IMR-90 (cell line): Measurements from ENCODE around the gene TAF1. TPM values are rescaled to one million over a fixed set of nuclear protein-coding genes. Genes with fewer than 3 reads are reported as not detected.

Experiments
- ATAC-seq: fragments of 200-7000 bp; cut with Tn5 transposase; 2 replicates; pipeline ENCODE4 v1.9.1; 2020; ENCODE audit warnings: low read depth, mild to moderate bottlenecking, moderate library complexity
- BruUV-seq: library from RNA; stranded (reverse); fragments of 400-500 nt; replicated peaks from 2 replicates; lab custom pipeline; 2021; lab: Mats Ljungman, UMichigan
- CTCF ChIA-PET: fragments of 300-600 bp; formaldehyde crosslinking; extraction: SDS; loops from one replicate; lab custom pipeline; 2021; ENCODE audit warnings: antibody characterized with exemption; lab: Yijun Ruan, JAX
- POLR2A ChIA-PET: fragments of 300-600 bp; sonication (Branson Sonifier 250); formaldehyde crosslinking; loops from one replicate; lab custom pipeline; 2022; ENCODE audit warnings: antibody characterized with exemption; ENCODE audit not compliant: unreplicated experiment; lab: Charles Lee
- DNase-seq: peaks from one replicate; pipeline ENCODE4 v3.0.0; 2013
- H2AFZ ChIP-seq: replicated peaks from 2 replicates; pipeline ENCODE3; 2013; ENCODE audit warnings: low read length, mild to moderate bottlenecking; ENCODE audit not compliant: poor library complexity
- H2AK5ac ChIP-seq: 2 replicates; pipeline ENCODE4 v1.6.1; 2013; ENCODE audit warnings: low read depth, low read length, inconsistent platforms
- H2AK9ac ChIP-seq: replicated peaks from 2 replicates; pipeline ENCODE3; 2013; ENCODE audit warnings: mild to moderate bottlenecking, low read depth, low read length, moderate library complexity; ENCODE audit not compliant: poor library complexity
- H2BK120ac ChIP-seq: 2 replicates; pipeline ENCODE4 v1.6.1; 2013; ENCODE audit warnings: low read depth, low read length, inconsistent platforms
- H2BK15ac ChIP-seq: 3 replicates; pipeline ENCODE4 v1.6.1; 2013; ENCODE audit warnings: low read depth, low read length, inconsistent platforms
- H2BK20ac ChIP-seq: 2 replicates; pipeline ENCODE4 v1.6.1; 2013; ENCODE audit warnings: low read depth, mild to moderate bottlenecking, inconsistent platforms, low read length, moderate library complexity
- H2BK5ac ChIP-seq: 2 replicates; pipeline ENCODE4 v1.6.1; 2013; ENCODE audit warnings: mild to moderate bottlenecking, low read depth, low read length, inconsistent platforms; ENCODE audit not compliant: poor library complexity, severe bottlenecking
- H3K14ac ChIP-seq: replicated peaks from 2 replicates; pipeline ENCODE4 v1.6.1; 2013; ENCODE audit warnings: low read depth, low read length, inconsistent platforms
- H3K18ac ChIP-seq: 2 replicates; pipeline ENCODE4 v1.6.1; 2013; ENCODE audit warnings: low read depth, low read length, control low read depth
- H3K23ac ChIP-seq: 2 replicates; pipeline ENCODE4 v1.6.1; 2013; ENCODE audit warnings: low read depth, low read length, inconsistent platforms
- H3K27ac ChIP-seq: 2 replicates; pipeline ENCODE4 v1.5.1; 2013; ENCODE audit warnings: mild to moderate bottlenecking, control low read depth, low read length; ENCODE audit not compliant: insufficient read depth
- H3K27me3 ChIP-seq: 2 replicates; pipeline ENCODE4 v1.6.1; 2013; ENCODE audit warnings: low read length; ENCODE audit not compliant: control insufficient read depth, insufficient read depth
- H3K36me3 ChIP-seq: 2 replicates; pipeline ENCODE4 v1.6.1; 2013; ENCODE audit warnings: low read length, mixed read lengths; ENCODE audit not compliant: control insufficient read depth, insufficient read depth
- H3K4ac ChIP-seq: 2 replicates; pipeline ENCODE4 v1.6.1; 2013; ENCODE audit warnings: low read depth, low read length, inconsistent platforms
- H3K4me1 ChIP-seq: 2 replicates; pipeline ENCODE4 v1.6.1; 2013; ENCODE audit warnings: low read length, mixed read lengths; ENCODE audit not compliant: control insufficient read depth, insufficient read depth
- H3K4me2 ChIP-seq: 2 replicates; pipeline ENCODE4 v1.6.1; 2013; ENCODE audit warnings: low read depth, mild to moderate bottlenecking, control low read depth, low read length, moderate library complexity
- H3K4me3 ChIP-seq: 2 replicates; pipeline ENCODE4 v1.5.1; 2013; ENCODE audit warnings: low read depth, mild to moderate bottlenecking, control low read depth, low read length, moderate library complexity; ENCODE audit not compliant: insufficient read depth
- H3K56ac ChIP-seq: 2 replicates; pipeline ENCODE4 v1.6.1; 2013; ENCODE audit warnings: low read length, inconsistent platforms; ENCODE audit not compliant: insufficient read depth; ENCODE audit errors: extremely low read depth
- H3K79me1 ChIP-seq, 2 experiments: 2 replicates each; pipeline ENCODE4 v1.6.1; 2013; ENCODE audit warnings: low read length in 2 of 2, inconsistent platforms in 1 of 2, low read depth in 1 of 2
- H3K9ac ChIP-seq: 2 replicates; pipeline ENCODE4 v1.6.1; 2013; ENCODE audit warnings: low read depth, low read length, control low read depth
- H3K9me1 ChIP-seq: 2 replicates; pipeline ENCODE4 v1.6.1; 2013; ENCODE audit warnings: low read length, inconsistent platforms; ENCODE audit not compliant: insufficient read depth
- H3K9me3 ChIP-seq: 2 replicates; pipeline ENCODE4 v1.6.1; 2013; ENCODE audit warnings: low read length; ENCODE audit not compliant: control insufficient read depth, insufficient read depth
- H4K20me1 ChIP-seq: 2 replicates; pipeline ENCODE4 v1.6.1; 2013; ENCODE audit warnings: low read length, inconsistent platforms; ENCODE audit not compliant: insufficient read depth
- H4K5ac ChIP-seq: 2 replicates; pipeline ENCODE4 v1.6.1; 2013; ENCODE audit warnings: mild to moderate bottlenecking, low read depth, low read length, control low read depth
- H4K8ac ChIP-seq, 2 experiments: 2 replicates each; pipeline ENCODE4 v1.6.1; 2013; ENCODE audit warnings: low read depth in 2 of 2, low read length in 2 of 2, control low read depth in 1 of 2, inconsistent platforms in 1 of 2
- H4K91ac ChIP-seq: 2 replicates; pipeline ENCODE4 v1.6.1; 2013; ENCODE audit warnings: low read depth, low read length, inconsistent platforms; ENCODE audit not compliant: insufficient read depth
- BHLHE40 ChIP-seq: fragments of 150-350 bp; IDR thresholded peaks from 2 replicates; pipeline ENCODE4 v1.6.1; 2016; ENCODE audit warnings: mild to moderate bottlenecking, low read depth, low read length
- CEBPB ChIP-seq: IDR thresholded peaks from 2 replicates; pipeline ENCODE4 v1.6.1; 2012; ENCODE audit warnings: low read depth, low read length, improper control_type of control experiment
- CHD1 ChIP-seq: IDR thresholded peaks from 2 replicates; pipeline ENCODE4 v1.6.1; 2012; ENCODE audit warnings: low read depth, low read length, improper control_type of control experiment
- FOS ChIP-seq: fragments of 150-350 bp; IDR thresholded peaks from 2 replicates; pipeline ENCODE4 v1.6.1; 2016; ENCODE audit warnings: low read depth, low read length
- MAFK ChIP-seq: IDR thresholded peaks from 2 replicates; pipeline ENCODE4 v1.6.1; 2012; ENCODE audit warnings: low read depth, low read length, improper control_type of control experiment
- MAZ ChIP-seq: IDR thresholded peaks from 2 replicates; pipeline ENCODE4 v1.6.1; 2012; ENCODE audit warnings: low read depth, mild to moderate bottlenecking, low read length, improper control_type of control experiment, moderate library complexity, borderline replicate concordance
- MXI1 ChIP-seq: IDR thresholded peaks from 2 replicates; pipeline ENCODE4 v1.6.1; 2012; ENCODE audit warnings: low read depth, mild to moderate bottlenecking, low read length, moderate library complexity, borderline replicate concordance
- NFE2L2 ChIP-seq: fragments of 150-350 bp; IDR thresholded peaks from 2 replicates; pipeline ENCODE4 v1.6.1; 2016; ENCODE audit warnings: low read depth, mild to moderate bottlenecking, low read length
- POLR2A ChIP-seq: IDR thresholded peaks from 2 replicates; pipeline ENCODE4 v1.6.1; 2012; ENCODE audit warnings: mild to moderate bottlenecking, low read depth, low read length
- RAD21 ChIP-seq: IDR thresholded peaks from 2 replicates; pipeline ENCODE4 v1.6.1; 2012; ENCODE audit warnings: low read length, improper control_type of control experiment
- RCOR1 ChIP-seq: IDR thresholded peaks from 2 replicates; pipeline ENCODE4 v1.6.1; 2012; ENCODE audit warnings: mild to moderate bottlenecking, low read length, improper control_type of control experiment; ENCODE audit not compliant: insufficient replicate concordance
- RFX5 ChIP-seq: IDR thresholded peaks from 2 replicates; pipeline ENCODE4 v1.8.0; 2012; ENCODE audit warnings: low read depth, mild to moderate bottlenecking, low read length, moderate library complexity
- SMC3 ChIP-seq: fragments of 150-350 bp; IDR thresholded peaks from 2 replicates; pipeline ENCODE4 v1.6.1; 2016; ENCODE audit warnings: low read depth, mild to moderate bottlenecking, antibody characterized with exemption, low read length, moderate library complexity
- dilution Hi-C: fragments of 300-500 bp; cut with HindIII; formaldehyde crosslinking; loops from one replicate; pipeline ENCODE4 v1.14.3; 2018; ENCODE audit warnings: low sequenced_read_pairs; ENCODE audit not compliant: unreplicated experiment
- in situ Hi-C: fragments of 300-500 bp; cut with MboI; formaldehyde crosslinking; loops from 3 replicates; pipeline ENCODE4 v1.14.3; 2019; ENCODE audit warnings: low sequenced_read_pairs, inconsistent platforms, mixed read lengths
- intact Hi-C: fragments of 100-400 bp; cut with micrococcal nuclease; formaldehyde crosslinking; loops from 2 replicates; pipeline ENCODE4 v1.10.0; 2022
- polyA plus RNA-seq, 3 experiments: library from polyadenylated mRNA; depleted of rRNA; stranded (reverse); fragments of >200 nt; gene quantifications; 2 replicates each; pipeline ENCODE4 v1.2.3, GENCODE V29; 2012; ENCODE audit warnings: low replicate concordance in 1 of 3
- total RNA-seq: library from RNA; depleted of rRNA; stranded (reverse); fragments of >200 nt; gene quantifications from 2 replicates; pipeline ENCODE4 v1.2.3, GENCODE V29; 2012
- TF ChIP-seq, protein P1 (sequence below): fragments of 150-350 bp; IDR thresholded peaks from 2 replicates; pipeline ENCODE4 v1.6.1; 2016; ENCODE audit warnings: low read depth, mild to moderate bottlenecking, low read length, moderate library complexity, borderline replicate concordance
- TF ChIP-seq, protein P2 (sequence below): conservative IDR thresholded peaks from 2 replicates; pipeline ENCODE4 v1.5.1; 2012; ENCODE audit warnings: mild to moderate bottlenecking, low read depth, low read length, improper control_type of control experiment
- TF ChIP-seq, protein P3 (sequence below): fragments of 150-350 bp; IDR thresholded peaks from 2 replicates; pipeline ENCODE4 v1.6.1; 2017; ENCODE audit warnings: mild to moderate bottlenecking, antibody characterized with exemption, low read length, low read depth

TAF1 gene
- total and polyA plus RNA-seq, 2 of the 4 experiments (the other 2 are of a cell fraction) = 15.7 to 25.5 TPM

DNA sequence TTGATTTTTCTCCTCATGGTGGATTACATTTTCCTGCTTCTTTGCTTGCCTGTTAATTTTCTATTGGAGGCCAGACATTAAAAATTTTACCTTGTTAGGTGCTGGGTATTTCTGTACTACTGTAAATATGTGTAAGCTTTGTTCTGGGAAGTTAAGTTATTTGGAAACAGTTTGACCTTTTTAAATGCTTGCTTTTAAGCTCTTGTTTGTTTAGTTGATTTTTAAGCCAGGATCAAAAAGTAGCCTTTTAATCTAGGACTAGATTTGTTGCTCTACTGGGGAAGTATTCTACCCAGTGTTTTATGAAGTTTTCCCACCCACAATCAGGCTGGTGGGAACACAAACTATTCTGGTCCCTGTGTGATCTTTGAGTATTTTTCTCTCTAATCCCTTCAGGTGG lies 121.7 kb downstream of the TAF1 start:
- Histone ChIP-seq H3K36me3 (no peaks in the 10 kb centered on the region), H4K91ac (no peak overlapping the region), H3K9ac (no peak overlapping the region), H3K27ac (no peak overlapping the region), H2AK5ac (no peak overlapping the region), H4K20me1 (no peaks in the 10 kb centered on the region), H2BK15ac (no peak overlapping the region), H3K56ac (no peak overlapping the region), H3K4ac (no peak overlapping the region), H3K4me3 (no peak overlapping the region), H4K8ac (no peak overlapping the region), H2BK120ac (no peak overlapping the region), H3K4me1 (no peaks in the 10 kb centered on the region), H3K79me1 (no peaks in the 10 kb centered on the region), H3K9me3 (no peaks in the 10 kb centered on the region), H3K27me3 (no peaks in the 10 kb centered on the region), H3K4me2 (no peak overlapping the region), H3K9me1 (no peaks in the 10 kb centered on the region), H3K18ac (no peak overlapping the region), H2AFZ (no peak overlapping the region), H3K23ac (no peak overlapping the region), H2BK5ac (no peak overlapping the region), H4K5ac (no peak overlapping the region), H2AK9ac (no peak overlapping the region), H3K14ac (no peak overlapping the region), H2BK20ac (no peak overlapping the region)
- no peak for DNase-seq
- dilution Hi-C loops (no loop called here), in situ Hi-C loops (no loop called here), intact Hi-C loops (no loop called here)
- ChIA-PET CTCF (no interaction called here), POLR2A (no interaction called here)
- no peak for ATAC-seq
- BruUV-seq = no TSS peak
- TF ChIP-seq CEBPB (no peak), RFX5 (no peak), CHD1 (no peak), RAD21 (no peak), MAZ (no peak), SMC3 (no peak), MAFK (no peak), POLR2A (no peak), RCOR1 (no peak), FOS (no peak), MXI1 (no peak), NFE2L2 (no peak), BHLHE40 (no peak)
- TF ChIP-seq, protein P1, sequence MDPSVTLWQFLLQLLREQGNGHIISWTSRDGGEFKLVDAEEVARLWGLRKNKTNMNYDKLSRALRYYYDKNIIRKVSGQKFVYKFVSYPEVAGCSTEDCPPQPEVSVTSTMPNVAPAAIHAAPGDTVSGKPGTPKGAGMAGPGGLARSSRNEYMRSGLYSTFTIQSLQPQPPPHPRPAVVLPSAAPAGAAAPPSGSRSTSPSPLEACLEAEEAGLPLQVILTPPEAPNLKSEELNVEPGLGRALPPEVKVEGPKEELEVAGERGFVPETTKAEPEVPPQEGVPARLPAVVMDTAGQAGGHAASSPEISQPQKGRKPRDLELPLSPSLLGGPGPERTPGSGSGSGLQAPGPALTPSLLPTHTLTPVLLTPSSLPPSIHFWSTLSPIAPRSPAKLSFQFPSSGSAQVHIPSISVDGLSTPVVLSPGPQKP = no peak
- TF ChIP-seq, protein P2, sequence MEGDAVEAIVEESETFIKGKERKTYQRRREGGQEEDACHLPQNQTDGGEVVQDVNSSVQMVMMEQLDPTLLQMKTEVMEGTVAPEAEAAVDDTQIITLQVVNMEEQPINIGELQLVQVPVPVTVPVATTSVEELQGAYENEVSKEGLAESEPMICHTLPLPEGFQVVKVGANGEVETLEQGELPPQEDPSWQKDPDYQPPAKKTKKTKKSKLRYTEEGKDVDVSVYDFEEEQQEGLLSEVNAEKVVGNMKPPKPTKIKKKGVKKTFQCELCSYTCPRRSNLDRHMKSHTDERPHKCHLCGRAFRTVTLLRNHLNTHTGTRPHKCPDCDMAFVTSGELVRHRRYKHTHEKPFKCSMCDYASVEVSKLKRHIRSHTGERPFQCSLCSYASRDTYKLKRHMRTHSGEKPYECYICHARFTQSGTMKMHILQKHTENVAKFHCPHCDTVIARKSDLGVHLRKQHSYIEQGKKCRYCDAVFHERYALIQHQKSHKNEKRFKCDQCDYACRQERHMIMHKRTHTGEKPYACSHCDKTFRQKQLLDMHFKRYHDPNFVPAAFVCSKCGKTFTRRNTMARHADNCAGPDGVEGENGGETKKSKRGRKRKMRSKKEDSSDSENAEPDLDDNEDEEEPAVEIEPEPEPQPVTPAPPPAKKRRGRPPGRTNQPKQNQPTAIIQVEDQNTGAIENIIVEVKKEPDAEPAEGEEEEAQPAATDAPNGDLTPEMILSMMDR = no peak
- TF ChIP-seq, protein P3, sequence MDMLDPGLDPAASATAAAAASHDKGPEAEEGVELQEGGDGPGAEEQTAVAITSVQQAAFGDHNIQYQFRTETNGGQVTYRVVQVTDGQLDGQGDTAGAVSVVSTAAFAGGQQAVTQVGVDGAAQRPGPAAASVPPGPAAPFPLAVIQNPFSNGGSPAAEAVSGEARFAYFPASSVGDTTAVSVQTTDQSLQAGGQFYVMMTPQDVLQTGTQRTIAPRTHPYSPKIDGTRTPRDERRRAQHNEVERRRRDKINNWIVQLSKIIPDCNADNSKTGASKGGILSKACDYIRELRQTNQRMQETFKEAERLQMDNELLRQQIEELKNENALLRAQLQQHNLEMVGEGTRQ = no peak
